CD4-positive, alpha-beta T cell treated with Interleukin-17A for 4 hours (primary cell): ENCODE measurements around the gene MAN1C1.

ENCODE experiments used
- DNase-seq: peaks from one replicate; pipeline ENCODE4 v3.0.0-alpha.2; 2020; ENCODE audit warnings: mixed read lengths

MAN1C1 gene

GRCh38 chr1:25765923-25766589 is 149.5 kb downstream of the MAN1C1 start:
- no peak for DNase-seq

- no peak for DNase-seq
Observed at GRCh38 chr1:25766721-25767436, 150.3 kb downstream of the MAN1C1 start.

GRCh38 chr1:25767437-25767770 is 150.8 kb downstream of the MAN1C1 start:
- no peak for DNase-seq

- DNase-seq, result no peak
Observed at GRCh38 chr1:25768999-25769398, 152.4 kb downstream of the MAN1C1 start.

- no peak for DNase-seq
Observed at GRCh38 chr1:25769625-25770383, 153.2 kb downstream of the MAN1C1 start.

GRCh38 chr1:25770541-25771220 is 154.1 kb downstream of the MAN1C1 start:
- DNase-seq, result peak; percentile 65

- DNase-seq, result peak; percentile 82
Observed at GRCh38 chr1:25771221-25772114, 154.9 kb downstream of the MAN1C1 start.

- no peak for DNase-seq
Observed at GRCh38 chr1:25772164-25772563, 155.6 kb downstream of the MAN1C1 start.

- no peak for DNase-seq
Observed at GRCh38 chr1:25772692-25773245, 156.2 kb downstream of the MAN1C1 start.

- DNase-seq, result peak; percentile 35
Observed at GRCh38 chr1:25773441-25774125, 157.0 kb downstream of the MAN1C1 start.

GRCh38 chr1:25774206-25774803 is 157.7 kb downstream of the MAN1C1 start:
- DNase-seq, result peak; percentile 29

GRCh38 chr1:25774921-25775771 is 158.6 kb downstream of the MAN1C1 start:
- DNase-seq, result peak; percentile 88

GRCh38 chr1:25779388-25779787 is 162.8 kb downstream of the MAN1C1 start:
- no peak for DNase-seq

- DNase-seq, result no peak
Observed at GRCh38 chr1:25779894-25780293, 163.3 kb downstream of the MAN1C1 start.

GRCh38 chr1:25780318-25781129 is 163.9 kb downstream of the MAN1C1 start:
- DNase-seq, result no peak

GRCh38 chr1:25781130-25781433 is 164.5 kb downstream of the MAN1C1 start:
- no peak for DNase-seq

GRCh38 chr1:25782608-25783201 is 166.1 kb downstream of the MAN1C1 start:
- DNase-seq, result no peak

- DNase-seq, result no peak
Observed at GRCh38 chr1:25784575-25785051, 168.0 kb downstream of the MAN1C1 start.
